GM21423 (cell line): ENCODE results near the gene HOMER2.
"Not testable (repeated sequence)": the region's sequence is repeated elsewhere in the genome, so short reads cannot be mapped to it uniquely, and the experiment has no call there.

ENCODE experiments used
- ATAC-seq: cut with Tn5 transposase; IDR thresholded peaks from one replicate; pipeline ENCODE4 v1.9.1; 2021; ENCODE audit warnings: mild to moderate bottlenecking, moderate library complexity; ENCODE audit not compliant: unreplicated experiment

The HOMER2 gene

GRCh38 chr15:82865981-82866380, 86.5 kb downstream of the HOMER2 start:
- not testable (repeated sequence) for ATAC-seq

GRCh38 chr15:82865581-82865980, 86.9 kb downstream of the HOMER2 start:
- not testable (repeated sequence) for ATAC-seq

- ATAC-seq = no peak
Measured at GRCh38 chr15:82864967-82865366, 87.6 kb downstream of the HOMER2 start.

DNA sequence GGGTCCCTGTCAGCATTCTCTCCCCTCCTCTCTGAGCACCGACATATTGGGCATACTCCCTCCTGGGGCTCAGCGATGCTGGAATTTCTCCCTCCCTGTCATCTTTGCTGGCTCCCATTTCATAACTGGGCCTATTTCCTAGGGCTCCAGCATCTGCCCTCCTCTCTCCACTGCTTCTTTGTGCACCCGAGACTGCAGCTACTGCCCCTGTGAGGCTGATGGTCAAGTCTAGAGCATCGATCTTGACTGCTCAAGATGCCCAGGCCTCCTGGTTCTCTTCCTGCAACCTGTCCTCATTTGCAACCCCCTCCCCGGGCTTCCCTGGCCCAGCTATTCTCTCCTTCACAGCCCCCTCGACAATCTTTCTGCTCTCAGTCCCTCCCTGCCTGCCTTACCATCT, 89.6 kb downstream of the HOMER2 start:
- ATAC-seq = no peak

DNA sequence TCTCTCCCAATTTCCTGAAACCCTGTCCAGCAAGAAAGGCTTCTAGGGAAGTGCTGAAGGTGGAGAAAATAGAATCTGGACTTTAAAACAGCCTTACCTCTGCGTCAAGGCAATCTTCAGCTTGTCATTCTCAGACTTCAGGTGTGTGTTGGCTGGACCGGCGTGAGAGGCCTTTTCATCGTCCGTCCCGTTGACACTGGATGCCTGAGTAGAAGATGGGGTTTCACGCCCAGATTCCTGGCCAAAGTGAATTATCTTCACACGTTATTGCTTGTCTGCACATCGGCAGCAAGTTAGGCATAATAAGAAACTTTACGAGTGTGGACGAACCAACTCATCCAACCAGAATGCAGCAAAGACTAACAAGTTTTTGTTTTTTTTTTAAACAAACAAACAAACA, 93.6 kb downstream of the HOMER2 start:
- no peak for ATAC-seq

- ATAC-seq = no peak
Measured at GRCh38 chr15:82856397-82857170, 95.9 kb downstream of the HOMER2 start.

- ATAC-seq = no peak
Measured at GRCh38 chr15:82855286-82856100, 97.0 kb downstream of the HOMER2 start.

DNA sequence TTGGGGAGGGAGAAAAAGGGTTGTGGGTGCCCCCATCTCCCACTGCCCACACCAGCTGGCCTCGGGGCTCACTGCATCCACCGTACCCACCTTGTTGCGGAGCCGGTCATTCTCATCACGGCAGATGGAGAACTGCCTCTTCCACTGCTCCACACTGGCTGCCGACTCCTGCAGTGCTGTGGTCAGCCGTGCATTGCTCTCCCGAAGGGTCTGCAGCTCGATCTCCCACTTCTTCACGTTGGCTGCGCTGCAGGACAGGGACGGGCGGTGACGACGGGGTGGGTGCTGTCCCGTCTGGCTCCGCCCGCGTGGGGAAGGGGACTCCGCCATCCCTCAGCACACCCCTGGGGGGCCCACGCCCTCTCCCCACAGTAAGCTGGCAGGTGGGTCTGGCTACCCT, 98.0 kb downstream of the HOMER2 start:
- ATAC-seq = no peak

DNA sequence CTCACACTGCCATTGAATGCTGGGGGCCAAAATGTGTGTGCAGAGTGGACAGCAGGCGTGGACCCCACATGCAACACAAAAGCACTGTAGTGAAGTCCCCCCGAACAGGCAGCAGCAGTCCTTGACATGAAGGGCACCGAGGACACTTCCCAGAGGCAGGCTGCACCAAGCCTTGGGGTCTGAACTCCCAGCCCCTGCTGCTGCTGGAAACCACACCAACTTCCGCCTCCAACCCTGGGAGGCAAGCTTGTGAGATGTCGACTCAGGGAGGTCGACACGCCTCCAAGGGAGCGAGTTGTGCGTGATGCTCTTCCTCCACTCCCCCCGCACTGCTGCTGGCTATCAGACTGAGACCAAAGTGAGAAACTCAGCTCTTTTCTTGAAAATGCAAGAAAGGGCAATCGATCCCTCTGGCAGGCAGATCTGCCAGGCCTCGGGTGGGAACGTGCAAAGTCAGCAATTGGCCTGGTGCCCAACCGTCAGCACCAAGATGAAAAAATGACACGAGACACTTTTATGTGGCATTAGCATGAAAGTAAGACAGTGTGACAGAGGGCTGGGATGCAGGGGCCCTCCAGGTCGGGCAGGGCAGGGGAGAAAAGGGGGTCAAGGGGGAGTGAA, 99.5 kb downstream of the HOMER2 start:
- ATAC-seq = no peak

DNA sequence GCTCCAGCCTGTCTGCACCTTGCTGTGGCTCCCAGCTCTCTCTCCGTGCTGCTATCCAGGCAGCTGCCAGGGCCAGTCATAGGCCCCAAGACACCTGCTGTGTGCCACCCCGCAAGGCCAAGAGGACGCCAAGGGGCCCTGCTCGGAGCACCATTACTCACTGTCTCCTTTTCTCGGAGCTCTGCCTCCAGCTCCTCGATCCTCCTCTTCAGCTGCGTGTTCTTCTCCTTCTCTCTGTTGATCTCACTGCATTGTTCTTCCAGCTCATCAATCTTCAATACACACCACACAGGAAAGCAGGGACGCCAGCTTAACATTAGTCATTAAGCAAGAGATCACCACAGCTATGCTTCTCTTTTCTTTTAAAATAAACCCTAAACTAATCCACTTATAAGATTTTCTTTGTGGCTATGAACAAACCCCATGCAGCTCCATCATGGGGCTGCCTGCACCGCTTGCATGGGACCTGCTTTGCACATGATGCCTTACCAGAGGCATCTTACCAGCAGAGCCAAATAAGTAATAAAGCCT, 100.5 kb downstream of the HOMER2 start:
- no peak for ATAC-seq

GRCh38 chr15:82851306-82851850, 101.1 kb downstream of the HOMER2 start:
- ATAC-seq = no peak

DNA sequence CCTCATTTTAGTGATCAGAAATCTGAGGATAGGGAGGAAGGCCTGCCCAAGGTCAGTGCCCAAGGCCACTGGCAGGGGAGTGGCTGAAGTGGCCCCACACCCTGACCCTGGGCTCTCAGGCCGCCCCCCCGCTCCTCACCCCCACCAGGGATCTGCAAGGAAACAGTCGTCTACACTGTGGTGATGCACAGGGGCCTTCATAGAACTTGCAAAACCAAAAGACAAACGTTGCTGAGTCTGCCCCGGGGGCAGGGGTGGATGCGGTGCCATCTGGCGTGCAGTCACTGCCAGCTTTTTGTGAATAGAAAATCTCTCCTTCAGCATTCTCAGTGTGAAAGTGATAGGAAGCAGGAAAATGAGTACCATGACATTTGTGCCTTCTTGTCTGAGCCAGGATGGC, 101.8 kb downstream of the HOMER2 start:
- ATAC-seq = no peak

DNA sequence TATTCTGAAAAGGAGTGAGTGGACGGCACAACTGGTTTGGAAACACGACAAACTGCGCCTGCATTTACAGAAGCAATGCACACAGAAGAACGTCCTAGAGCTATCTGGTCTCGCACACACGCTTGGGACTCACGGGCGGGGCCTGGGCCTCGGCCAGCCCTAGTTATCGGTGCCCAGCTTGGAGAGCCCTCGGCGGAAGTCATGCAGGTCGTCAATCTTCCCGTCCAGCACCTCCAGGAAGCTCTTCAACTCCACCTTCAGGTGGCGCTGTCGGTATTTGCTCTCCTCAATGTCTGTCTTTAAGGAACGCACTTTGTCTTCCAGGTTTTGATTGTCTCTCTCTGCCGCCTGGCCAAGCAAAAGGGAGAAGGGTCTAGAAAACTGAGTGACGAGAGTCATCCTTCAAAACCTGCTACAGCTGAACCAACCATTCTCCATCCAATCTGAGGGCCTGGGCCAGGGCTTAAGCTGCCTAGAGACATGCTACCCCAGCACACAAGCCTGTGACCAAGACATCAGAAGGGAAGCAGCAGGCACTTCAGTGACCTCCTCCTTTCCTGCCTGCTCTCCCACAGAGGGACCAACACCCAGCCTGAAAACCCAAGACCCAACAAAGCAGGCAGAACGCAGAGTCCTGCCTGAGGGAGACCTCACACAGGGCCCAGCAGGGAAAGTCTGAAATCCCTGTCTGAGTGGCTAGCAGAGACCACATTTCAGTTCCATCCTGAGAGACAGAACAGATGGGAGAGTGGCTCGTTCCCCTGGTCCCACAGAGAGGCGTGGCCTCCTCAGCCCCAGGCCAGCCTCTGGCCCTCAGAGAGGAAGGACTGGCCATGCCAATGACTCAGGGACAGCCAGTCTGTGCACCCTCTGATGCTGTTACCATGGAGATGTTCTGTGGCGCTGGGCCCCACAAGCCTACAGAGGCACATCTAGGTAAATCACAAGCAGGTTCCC, 102.7 kb downstream of the HOMER2 start:
- ATAC-seq = peak; percentile 55

DNA sequence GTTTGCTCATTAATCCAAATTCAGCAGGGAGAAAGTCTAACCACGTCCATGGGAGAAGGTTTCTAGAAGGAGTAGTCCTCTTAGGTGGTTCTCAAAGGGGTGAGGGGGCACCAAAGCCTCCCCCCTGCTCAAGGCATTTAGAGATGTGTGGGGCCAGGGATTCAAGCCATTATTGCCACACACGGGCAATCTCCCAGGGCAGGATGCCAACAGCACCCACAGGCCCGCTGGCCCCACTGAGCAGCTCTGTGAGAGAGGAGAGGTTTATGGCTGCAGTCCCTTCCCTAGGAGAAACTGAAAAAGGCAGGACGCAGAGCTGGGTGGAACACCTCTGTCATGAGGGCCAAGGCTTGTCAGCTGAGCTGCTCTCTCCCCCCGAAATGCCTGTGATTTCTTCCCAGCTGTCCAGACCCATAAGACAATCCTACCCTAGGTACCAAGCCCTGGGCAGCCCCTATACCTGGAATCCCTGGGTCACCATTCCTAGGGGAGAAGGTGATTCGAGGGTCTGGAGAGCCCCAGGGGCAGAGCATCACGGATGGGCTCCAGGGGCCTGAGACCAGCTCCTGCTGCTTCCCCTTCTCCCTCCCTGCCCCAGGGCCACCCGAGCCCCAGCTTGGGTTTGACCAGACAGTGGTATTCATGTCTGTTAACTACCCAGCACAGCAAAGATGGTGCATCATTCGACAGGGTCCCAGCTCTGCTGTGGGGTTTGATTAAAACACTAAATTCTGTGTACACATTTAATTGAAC, 104.1 kb downstream of the HOMER2 start:
- ATAC-seq = no peak

- ATAC-seq = no peak
Measured at GRCh38 chr15:82847703-82848102, 104.8 kb downstream of the HOMER2 start.

DNA sequence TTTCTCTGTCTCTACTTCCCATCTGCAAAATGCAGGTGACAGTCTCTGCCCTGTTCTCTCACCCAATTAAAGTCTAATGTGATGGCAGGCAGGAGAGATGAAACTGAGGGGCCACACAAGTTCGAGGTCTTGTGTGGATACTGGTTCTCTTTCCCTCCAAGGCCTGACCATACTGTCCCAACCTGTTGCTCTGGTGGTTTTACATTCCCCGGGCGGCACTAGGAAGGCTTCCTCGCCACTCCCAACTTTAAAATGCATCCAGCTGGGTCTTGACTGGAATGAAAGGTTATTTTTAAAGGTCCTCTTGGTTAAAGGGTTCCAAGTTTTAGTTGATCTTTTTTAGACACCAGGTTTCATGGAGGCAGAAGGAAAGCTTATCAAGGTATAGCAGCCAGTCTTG, 105.9 kb downstream of the HOMER2 start:
- ATAC-seq = no peak

DNA sequence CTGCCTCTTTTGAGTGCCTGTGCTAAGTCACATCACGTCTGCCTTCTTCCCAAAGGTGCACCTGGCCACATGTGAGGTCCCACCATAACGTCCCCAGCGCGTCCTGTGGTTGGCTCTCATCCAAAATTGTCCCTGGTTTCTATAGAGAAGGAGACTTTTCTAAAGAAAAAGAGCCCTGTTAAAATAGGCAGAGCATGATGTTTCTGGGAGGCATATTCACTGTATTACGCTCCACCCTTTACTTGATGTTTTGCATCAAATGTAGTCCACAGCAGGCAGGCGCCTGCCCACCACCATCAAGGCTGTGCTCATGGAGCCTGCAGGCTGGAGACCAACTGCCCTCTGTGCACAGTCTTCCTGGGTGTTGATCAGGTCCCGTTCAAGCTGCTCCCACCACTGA, 106.8 kb downstream of the HOMER2 start:
- no peak for ATAC-seq

- no peak for ATAC-seq
Measured at GRCh38 chr15:82843566-82843965, 109.0 kb downstream of the HOMER2 start.

DNA sequence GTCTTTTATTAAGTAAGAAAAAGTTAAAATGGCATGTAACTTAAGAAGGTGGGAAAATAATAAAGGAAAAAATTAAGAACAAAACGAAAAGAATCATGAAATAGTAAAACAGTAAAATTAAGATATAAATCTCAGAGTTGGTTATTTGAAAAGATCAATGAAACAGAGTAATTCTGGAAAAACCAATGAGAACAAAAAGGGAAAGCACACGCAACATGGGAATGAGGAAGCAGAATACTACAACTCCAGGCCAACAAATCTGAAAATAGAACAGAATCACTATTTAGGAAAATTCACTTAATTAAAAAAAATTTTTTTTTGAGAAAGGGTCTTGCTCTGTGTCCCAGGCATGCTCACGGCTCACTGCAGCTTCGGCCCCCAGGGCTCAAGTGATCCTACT, 112.4 kb downstream of the HOMER2 start:
- ATAC-seq = no peak
